GM12872 (cell line): ENCODE data around the gene PFKM.

Experiments
- CTCF ChIP-seq: IDR thresholded peaks from 3 replicates; pipeline ENCODE4 v1.5.1; 2011; ENCODE audit warnings: low read depth, mild to moderate bottlenecking, low read length, moderate library complexity; ENCODE audit not compliant: insufficient read depth

The PFKM gene

GRCh38 chr12:48077111-48077510, 42.1 kb upstream of the PFKM start:
- no peak for TF ChIP-seq CTCF

- TF ChIP-seq CTCF = no peak
Observed at GRCh38 chr12:48078901-48079300, 40.3 kb upstream of the PFKM start.

GRCh38 chr12:48080285-48080684, 38.9 kb upstream of the PFKM start:
- no peak for TF ChIP-seq CTCF

GRCh38 chr12:48080821-48081220, 38.3 kb upstream of the PFKM start:
- TF ChIP-seq CTCF = no peak

GRCh38 chr12:48084066-48084465, 35.1 kb upstream of the PFKM start:
- no peak for TF ChIP-seq CTCF

- TF ChIP-seq CTCF = no peak
Observed at GRCh38 chr12:48084841-48085460, 34.2 kb upstream of the PFKM start.

- TF ChIP-seq CTCF = no peak
Observed at GRCh38 chr12:48086327-48086726, 32.8 kb upstream of the PFKM start.

GRCh38 chr12:48092611-48093010, 26.6 kb upstream of the PFKM start:
- TF ChIP-seq CTCF = no peak
